Mesenchymal stem cell (in vitro differentiated cells and primary cell): ENCODE data around the gene NAALADL2.

Experiments
- DNase-seq: peaks from one replicate; pipeline ENCODE4 v3.0.0-alpha.2; 2013
- H2AFZ ChIP-seq: one replicate; pipeline ENCODE4 v1.6.1; 2013; ENCODE audit warnings: low read depth, mild to moderate bottlenecking, control low read depth, inconsistent platforms, low read length, moderate library complexity
- H2AK5ac ChIP-seq: 2 replicates; pipeline ENCODE4 v1.6.1; 2013; ENCODE audit warnings: low read length, moderate library complexity, mild to moderate bottlenecking, inconsistent platforms; ENCODE audit not compliant: severe bottlenecking
- H2BK120ac ChIP-seq: one replicate; pipeline ENCODE4 v1.6.1; 2013; ENCODE audit warnings: low read depth, mild to moderate bottlenecking, inconsistent platforms, low read length, moderate library complexity
- H2BK12ac ChIP-seq, 2 experiments: one replicate each; pipeline ENCODE4 v1.6.1; 2013; ENCODE audit warnings: inconsistent platforms in 2 of 2, low read length in 2 of 2, mild to moderate bottlenecking in 2 of 2, moderate library complexity in 2 of 2, control low read depth in 1 of 2
- H2BK15ac ChIP-seq: one replicate; pipeline ENCODE4 v1.6.1; 2013; ENCODE audit warnings: mild to moderate bottlenecking, low read depth, inconsistent platforms; ENCODE audit not compliant: poor library complexity, severe bottlenecking
- H2BK5ac ChIP-seq: 2 replicates; pipeline ENCODE4 v1.6.1; 2013; ENCODE audit warnings: low read depth, mild to moderate bottlenecking, low read length, control low read depth, inconsistent platforms; ENCODE audit not compliant: poor library complexity, severe bottlenecking
- H3K14ac ChIP-seq, 2 experiments: one replicate each; pipeline ENCODE4 v1.6.1; 2013; ENCODE audit warnings: inconsistent platforms in 2 of 2, low read length in 2 of 2, control low read depth in 1 of 2, mild to moderate bottlenecking in 1 of 2, moderate library complexity in 1 of 2
- H3K18ac ChIP-seq, 2 experiments: one replicate each; pipeline ENCODE4 v1.6.1; 2013; ENCODE audit warnings: inconsistent platforms in 2 of 2, low read length in 2 of 2, control low read depth in 1 of 2, low read depth in 1 of 2, mild to moderate bottlenecking in 1 of 2
- H3K23ac ChIP-seq, 2 experiments: one replicate each; pipeline ENCODE4 v1.6.1; 2013; ENCODE audit warnings: inconsistent platforms in 2 of 2, low read length in 2 of 2, mild to moderate bottlenecking in 2 of 2, moderate library complexity in 2 of 2, control low read depth in 1 of 2
- H3K27ac ChIP-seq: 2 replicates; pipeline ENCODE4 v1.5.1; 2013; ENCODE audit warnings: mild to moderate bottlenecking, moderate library complexity, low read length, control low read depth, inconsistent platforms; ENCODE audit not compliant: poor library complexity, severe bottlenecking
- H3K27me3 ChIP-seq, 2 experiments: 2 replicates each; pipeline versions ENCODE4 v1.6.1 to v1.7.0; 2013; ENCODE audit warnings: low read length in 2 of 2, mild to moderate bottlenecking in 2 of 2, moderate library complexity in 2 of 2, control low read depth in 1 of 2, inconsistent platforms in 1 of 2; ENCODE audit not compliant: control insufficient read depth in 1 of 2, insufficient read depth in 1 of 2
- H3K36me3 ChIP-seq, 2 experiments: 2 replicates each; pipeline versions ENCODE4 v1.6.1 to v1.7.0; 2013; ENCODE audit warnings: low read length in 2 of 2, control low read depth in 1 of 2, inconsistent platforms in 1 of 2, low read depth in 1 of 2, mild to moderate bottlenecking in 1 of 2; ENCODE audit not compliant: insufficient read depth in 2 of 2, control insufficient read depth in 1 of 2
- H3K4ac ChIP-seq, 2 experiments: one replicate each; pipeline ENCODE4 v1.6.1; 2013; ENCODE audit warnings: inconsistent platforms in 2 of 2, low read length in 2 of 2, mild to moderate bottlenecking in 2 of 2, moderate library complexity in 2 of 2, control low read depth in 1 of 2, low read depth in 1 of 2
- H3K4me1 ChIP-seq: 2 replicates; pipeline ENCODE4 v1.6.1; 2013; ENCODE audit warnings: low read depth, low read length, control low read depth; ENCODE audit not compliant: control insufficient read depth, insufficient read depth
- H3K4me2 ChIP-seq: 2 replicates; pipeline ENCODE4 v1.6.1; 2013; ENCODE audit warnings: low read length, mild to moderate bottlenecking, inconsistent platforms; ENCODE audit not compliant: poor library complexity, severe bottlenecking
- H3K4me3 ChIP-seq, 2 experiments: 2 replicates each; pipeline versions ENCODE4 v1.5.1 to v1.7.0; 2013; ENCODE audit warnings: low read length in 2 of 2, mild to moderate bottlenecking in 2 of 2, control low read depth in 1 of 2, low read depth in 1 of 2; ENCODE audit not compliant: insufficient read depth in 1 of 2
- H3K79me1 ChIP-seq: replicated peaks from 2 replicates; pipeline ENCODE4 v1.6.1; 2013; ENCODE audit warnings: mild to moderate bottlenecking, control low read depth, low read length, inconsistent platforms; ENCODE audit not compliant: poor library complexity, severe bottlenecking
- H3K9ac ChIP-seq: 2 replicates; pipeline ENCODE4 v1.7.0; 2013; ENCODE audit warnings: mild to moderate bottlenecking, low read length, moderate library complexity
- H3K9me3 ChIP-seq: 2 replicates; pipeline ENCODE4 v1.7.0; 2013; ENCODE audit warnings: mild to moderate bottlenecking, low read length; ENCODE audit not compliant: control insufficient read depth
- H4K8ac ChIP-seq: one replicate; pipeline ENCODE4 v1.6.1; 2013; ENCODE audit warnings: inconsistent platforms, mild to moderate bottlenecking, low read length, moderate library complexity
- H4K91ac ChIP-seq: one replicate; pipeline ENCODE4 v1.6.1; 2013; ENCODE audit warnings: mild to moderate bottlenecking, low read length, inconsistent platforms
- WGBS: methylation state at CpG from one replicate; pipeline ENCODE4 v1.1.7; 2013; ENCODE audit warnings: mixed read lengths; 5-methylcytosine and 5-hydroxymethylcytosine counted together

The NAALADL2 gene

GRCh38 chr3:174820885-174821284, 38.2 kb upstream of the NAALADL2 start:
- Histone ChIP-seq H2BK120ac (no peak overlapping the region), H3K4ac (no peak overlapping the region), H3K9ac (no peak overlapping the region), H3K23ac (no peak overlapping the region), H4K91ac (no peak overlapping the region), H3K27me3 (no peaks in the 10 kb centered on the region), H3K27ac (no peak overlapping the region), H4K8ac (no peak overlapping the region), H3K36me3 (no peaks in the 10 kb centered on the region), H3K4me2 (no peak overlapping the region), H2AK5ac (no peak overlapping the region), H3K18ac (no peak overlapping the region), H2BK5ac (no peak overlapping the region), H2BK12ac (no peak overlapping the region), H2BK15ac (no peak overlapping the region), H3K4me1 (no peaks in the 10 kb centered on the region), H3K9me3 (no peaks in the 10 kb centered on the region), H2AFZ (no peak overlapping the region), H3K79me1 (no peaks in the 10 kb centered on the region), H3K14ac (no peak overlapping the region), H3K4me3 (no peak overlapping the region)
- WGBS = 94% methylated on average over 1 of the region's 1 CpG
- DNase-seq = no peak

GRCh38 chr3:174821477-174821876, 37.7 kb upstream of the NAALADL2 start:
- Histone ChIP-seq H2BK15ac (no peak overlapping the region), H3K9ac (no peak overlapping the region), H2BK12ac (no peak overlapping the region), H3K4me3 (no peak overlapping the region), H3K4me1 (no peaks in the 10 kb centered on the region), H2AFZ (no peak overlapping the region), H3K36me3 (no peaks in the 10 kb centered on the region), H2BK5ac (no peak overlapping the region), H3K27ac (no peak overlapping the region), H2BK120ac (no peak overlapping the region), H4K8ac (no peak overlapping the region), H3K9me3 (no peaks in the 10 kb centered on the region), H2AK5ac (no peak overlapping the region), H3K18ac (no peak overlapping the region), H3K79me1 (no peaks in the 10 kb centered on the region), H3K23ac (no peak overlapping the region), H3K4me2 (no peak overlapping the region), H3K27me3 (no peaks in the 10 kb centered on the region), H4K91ac (no peak overlapping the region), H3K4ac (no peak overlapping the region), H3K14ac (no peak overlapping the region)
- DNase-seq = peak; percentile 57

- H2AK5ac ChIP-seq = no peak overlapping the region
- no peaks in the 10 kb centered on the region for H3K4me1 ChIP-seq
- H3K23ac ChIP-seq = no peak overlapping the region
- no peaks in the 10 kb centered on the region for H3K9me3 ChIP-seq
- no peak overlapping the region for H2AFZ ChIP-seq
- 95% methylated on average over 2 of the region's 2 CpGs for WGBS
- H3K27ac ChIP-seq = no peak overlapping the region
- no peak for DNase-seq
- H3K79me1 ChIP-seq = no peaks in the 10 kb centered on the region
- H3K9ac ChIP-seq = no peak overlapping the region
- H3K36me3 ChIP-seq = no peaks in the 10 kb centered on the region
- H3K4me2 ChIP-seq = no peak overlapping the region
- no peak overlapping the region for H3K4me3 ChIP-seq
- H4K8ac ChIP-seq = no peak overlapping the region
- no peak overlapping the region for H4K91ac ChIP-seq
- no peaks in the 10 kb centered on the region for H3K27me3 ChIP-seq
- H3K4ac ChIP-seq = no peak overlapping the region
- no peak overlapping the region for H2BK120ac ChIP-seq
- H3K14ac ChIP-seq = no peak overlapping the region
- H2BK15ac ChIP-seq = no peak overlapping the region
- no peak overlapping the region for H2BK5ac ChIP-seq
- no peak overlapping the region for H3K18ac ChIP-seq
- H2BK12ac ChIP-seq = no peak overlapping the region
Measured at GRCh38 chr3:174822320-174822719, 36.8 kb upstream of the NAALADL2 start.

GRCh38 chr3:174826069-174826468, 33.1 kb upstream of the NAALADL2 start:
- Histone ChIP-seq H3K4ac (no peak overlapping the region), H4K91ac (no peak overlapping the region), H3K4me1 (no peaks in the 10 kb centered on the region), H4K8ac (no peak overlapping the region), H3K27me3 (no peaks in the 10 kb centered on the region), H3K23ac (no peak overlapping the region), H2BK5ac (no peak overlapping the region), H3K4me2 (no peak overlapping the region), H3K27ac (no peak overlapping the region), H3K18ac (no peak overlapping the region), H3K36me3 (no peaks in the 10 kb centered on the region), H2AFZ (no peak overlapping the region), H2BK120ac (no peak overlapping the region), H3K79me1 (no peaks in the 10 kb centered on the region), H2BK12ac (no peak overlapping the region), H3K9ac (no peak overlapping the region), H3K4me3 (no peak overlapping the region), H2AK5ac (no peak overlapping the region), H2BK15ac (no peak overlapping the region), H3K9me3 (no peaks in the 10 kb centered on the region), H3K14ac (no peak overlapping the region)
- no peak for DNase-seq
